Cardiac muscle cell (in vitro differentiated cells and primary cell): ENCODE data around the gene ACOT9. TPM values are rescaled to one million over a fixed set of nuclear protein-coding genes. Genes with fewer than 3 reads are reported as not detected.

ENCODE experiments used
- DNase-seq, 2 donors: peaks; one replicate each; pipeline versions ENCODE4 v3.0.0 to v3.0.0-alpha.2; 2010 to 2017; ENCODE audit warnings: low read depth in 1 of 2, low spot score in 1 of 2
- H3K27ac ChIP-seq: fragments of 200-600 bp; sonication (generic); 2 replicates; pipeline ENCODE4 v1.5.1; 2016
- H3K27me3 ChIP-seq: fragments of 200-600 bp; sonication (generic); 2 replicates; pipeline ENCODE4 v1.6.0; 2016; ENCODE audit warnings: control low read depth
- H3K36me3 ChIP-seq: fragments of 200-600 bp; sonication (generic); 2 replicates; pipeline ENCODE4 v1.5.1; 2016; ENCODE audit warnings: control low read depth
- H3K4me1 ChIP-seq: fragments of 200-600 bp; sonication (generic); 2 replicates; pipeline ENCODE4 v1.8.1; 2017; ENCODE audit warnings: low read depth, mild to moderate bottlenecking, mixed run types
- H3K4me3 ChIP-seq: fragments of 200-600 bp; sonication (generic); 2 replicates; pipeline ENCODE4 v1.5.1; 2016; ENCODE audit warnings: mild to moderate bottlenecking
- H3K9me3 ChIP-seq: fragments of 200-600 bp; sonication (generic); 2 replicates; pipeline ENCODE4 v1.5.1; 2017; ENCODE audit warnings: low read depth, mild to moderate bottlenecking, control low read depth
- polyA plus RNA-seq: library from polyadenylated mRNA; unstranded; fragments of >200 nt; fragmentation: Nextera tagmentation; extraction: Ambion mirVana; gene quantifications from 2 replicates; pipeline ENCODE4 v1.2.1, GENCODE V29; 2016
- total RNA-seq: library from RNA; depleted of rRNA; stranded (reverse); fragments of >200 nt; gene quantifications from 2 replicates; pipeline ENCODE4 v1.2.3, GENCODE V29; 2016
- TF ChIP-seq, protein P1 (sequence below): IDR thresholded peaks from 2 replicates; pipeline ENCODE4 v1.5.1; 2012; ENCODE audit warnings: low read depth, mild to moderate bottlenecking, low read length

Gene ACOT9
- total and polyA plus RNA-seq, 2 experiments from 2014 or later = 22.2 to 31.1 TPM

DNA sequence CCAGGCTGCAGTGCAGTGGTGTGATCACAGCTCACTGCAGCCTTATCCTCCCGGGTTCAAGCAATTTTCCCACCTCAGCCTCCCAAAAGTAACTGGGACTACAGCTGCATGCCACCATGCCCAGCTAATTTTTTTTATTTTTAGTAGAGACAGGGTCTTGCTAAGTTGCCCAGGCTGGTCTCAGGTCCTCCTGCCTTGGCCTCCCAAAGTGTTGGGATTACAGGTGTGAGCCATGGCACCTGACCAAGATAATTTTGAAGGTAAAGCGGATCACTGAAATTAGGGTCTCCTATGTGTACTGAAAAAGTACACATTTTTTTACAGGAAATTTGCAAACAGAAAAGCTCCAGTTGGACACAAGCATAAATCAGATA lies 44.7 kb upstream of the ACOT9 start:
- no peak for DNase-seq
- H3K9me3 ChIP-seq = no peaks in the 10 kb centered on the region

DNA sequence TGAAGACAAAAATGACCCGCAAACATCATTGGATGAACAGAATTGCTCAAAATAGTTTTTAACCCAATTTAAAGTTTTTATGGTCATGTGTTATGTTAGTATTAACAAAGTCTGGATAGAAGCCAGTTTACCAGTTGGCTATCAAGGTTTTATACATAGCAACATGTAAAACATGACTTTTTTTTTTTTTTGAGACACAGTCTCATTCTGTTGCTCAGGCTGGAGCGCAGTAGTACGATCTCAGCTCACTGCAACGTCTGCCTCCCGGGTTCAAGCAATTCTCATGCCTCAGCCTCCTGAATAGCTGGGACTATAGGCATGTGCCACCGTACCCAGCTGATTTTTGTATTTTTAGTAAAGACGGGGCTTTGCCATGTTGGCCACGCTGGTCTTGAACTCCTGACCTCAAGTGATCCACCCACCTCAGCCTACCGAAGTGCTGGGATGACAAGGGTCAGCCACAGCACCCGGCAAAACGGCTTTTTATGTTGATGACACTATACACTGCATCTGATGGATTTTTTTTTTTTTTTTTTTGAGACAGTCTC lies 43.3 kb upstream of the ACOT9 start:
- no peak overlapping the region for H3K4me3 ChIP-seq
- peaks cover 21% of the 10 kb centered on the region for H3K4me1 ChIP-seq
- TF ChIP-seq, protein P1, sequence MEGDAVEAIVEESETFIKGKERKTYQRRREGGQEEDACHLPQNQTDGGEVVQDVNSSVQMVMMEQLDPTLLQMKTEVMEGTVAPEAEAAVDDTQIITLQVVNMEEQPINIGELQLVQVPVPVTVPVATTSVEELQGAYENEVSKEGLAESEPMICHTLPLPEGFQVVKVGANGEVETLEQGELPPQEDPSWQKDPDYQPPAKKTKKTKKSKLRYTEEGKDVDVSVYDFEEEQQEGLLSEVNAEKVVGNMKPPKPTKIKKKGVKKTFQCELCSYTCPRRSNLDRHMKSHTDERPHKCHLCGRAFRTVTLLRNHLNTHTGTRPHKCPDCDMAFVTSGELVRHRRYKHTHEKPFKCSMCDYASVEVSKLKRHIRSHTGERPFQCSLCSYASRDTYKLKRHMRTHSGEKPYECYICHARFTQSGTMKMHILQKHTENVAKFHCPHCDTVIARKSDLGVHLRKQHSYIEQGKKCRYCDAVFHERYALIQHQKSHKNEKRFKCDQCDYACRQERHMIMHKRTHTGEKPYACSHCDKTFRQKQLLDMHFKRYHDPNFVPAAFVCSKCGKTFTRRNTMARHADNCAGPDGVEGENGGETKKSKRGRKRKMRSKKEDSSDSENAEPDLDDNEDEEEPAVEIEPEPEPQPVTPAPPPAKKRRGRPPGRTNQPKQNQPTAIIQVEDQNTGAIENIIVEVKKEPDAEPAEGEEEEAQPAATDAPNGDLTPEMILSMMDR = no peak
- H3K36me3 ChIP-seq = no peaks in the 10 kb centered on the region
- peak overlapping the region; percentile 23 for H3K27ac ChIP-seq
- H3K27me3 ChIP-seq = no peaks in the 10 kb centered on the region
- DNase-seq = peak in 1 of 2 donors; percentile 39
- H3K9me3 ChIP-seq = no peaks in the 10 kb centered on the region

More for the DNA sequence above, 44.7 kb upstream of the ACOT9 start:
- Histone ChIP-seq H3K36me3 (no peaks in the 10 kb centered on the region), H3K27me3 (no peaks in the 10 kb centered on the region), H3K4me1 (peaks cover 21% of the 10 kb centered on the region), H3K27ac (no peak overlapping the region), H3K4me3 (no peak overlapping the region)
- TF ChIP-seq, protein P1 = no peak

DNA sequence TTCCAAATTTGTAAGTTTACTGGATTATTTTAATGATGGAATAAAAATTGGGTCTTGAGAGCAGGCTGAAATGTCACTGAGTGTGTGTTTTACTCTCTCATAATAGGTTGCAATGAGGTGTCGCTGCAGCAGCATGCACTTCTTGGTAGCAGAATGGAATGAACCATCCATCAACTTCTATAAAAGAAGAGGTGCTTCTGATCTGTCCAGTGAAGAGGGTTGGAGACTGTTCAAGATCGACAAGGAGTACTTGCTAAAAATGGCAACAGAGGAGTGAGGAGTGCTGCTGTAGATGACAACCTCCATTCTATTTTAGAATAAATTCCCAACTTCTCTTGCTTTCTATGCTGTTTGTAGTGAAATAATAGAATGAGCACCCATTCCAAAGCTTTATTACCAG lies 42.5 kb upstream of the ACOT9 start:
- H3K9me3 ChIP-seq = no peaks in the 10 kb centered on the region
- TF ChIP-seq, protein P1 = no peak
- no peaks in the 10 kb centered on the region for H3K36me3 ChIP-seq
- H3K4me3 ChIP-seq = no peak overlapping the region
- peak overlapping the region; percentile 23 for H3K27ac ChIP-seq
- H3K4me1 ChIP-seq = peaks cover 21% of the 10 kb centered on the region
- peak in 1 of 2 donors; percentile 28 for DNase-seq
- no peaks in the 10 kb centered on the region for H3K27me3 ChIP-seq

DNA sequence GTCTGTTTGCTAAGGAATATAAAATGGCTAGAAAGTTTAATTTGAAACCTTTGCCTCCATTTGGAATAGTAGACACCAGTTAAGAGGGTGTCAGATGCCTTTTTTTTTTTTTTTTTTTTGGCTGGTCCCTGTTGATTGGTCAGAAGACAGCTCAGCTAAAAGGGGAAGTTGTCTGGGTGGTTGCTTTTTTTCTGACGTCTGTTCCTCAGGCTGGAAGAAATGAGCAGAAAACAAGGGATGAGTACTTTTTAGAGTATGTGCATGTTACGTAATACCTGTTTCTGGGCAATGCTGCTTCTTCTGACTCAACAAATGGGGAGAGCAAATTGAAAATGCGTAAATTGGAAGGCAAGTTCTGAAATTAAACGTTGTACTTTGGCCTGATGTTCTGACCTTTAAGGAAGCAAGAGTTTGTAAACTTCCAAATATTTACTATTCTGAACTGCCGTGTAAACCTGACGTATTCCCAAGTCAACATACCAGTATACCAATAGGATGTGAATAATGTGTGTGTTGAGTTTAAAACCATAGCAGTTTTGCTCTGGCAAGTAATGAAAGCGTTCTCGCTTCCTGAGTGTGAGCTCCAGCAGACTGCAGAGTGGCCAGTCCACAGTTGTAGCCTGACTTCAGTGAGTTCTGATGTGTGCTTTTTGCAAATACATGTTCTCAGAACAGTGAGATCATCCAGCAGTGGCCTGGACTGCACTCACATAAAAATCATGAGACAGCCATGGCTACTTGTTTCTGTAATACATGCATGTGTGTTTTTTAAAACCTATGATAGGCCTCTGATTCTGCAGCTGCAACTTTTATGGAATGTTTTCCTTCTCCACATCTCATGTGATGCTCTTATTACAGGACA lies 41.6 kb upstream of the ACOT9 start:
- DNase-seq = peak in 1 of 2 donors; percentile 82
- H3K27ac ChIP-seq = peak overlapping the region; percentile 46
- H3K27me3 ChIP-seq = no peaks in the 10 kb centered on the region
- no peaks in the 10 kb centered on the region for H3K9me3 ChIP-seq
- H3K36me3 ChIP-seq = no peaks in the 10 kb centered on the region
- TF ChIP-seq, protein P1 = no peak
- H3K4me3 ChIP-seq = peak overlapping the region; percentile 95
- peaks cover 21% of the 10 kb centered on the region for H3K4me1 ChIP-seq

DNA sequence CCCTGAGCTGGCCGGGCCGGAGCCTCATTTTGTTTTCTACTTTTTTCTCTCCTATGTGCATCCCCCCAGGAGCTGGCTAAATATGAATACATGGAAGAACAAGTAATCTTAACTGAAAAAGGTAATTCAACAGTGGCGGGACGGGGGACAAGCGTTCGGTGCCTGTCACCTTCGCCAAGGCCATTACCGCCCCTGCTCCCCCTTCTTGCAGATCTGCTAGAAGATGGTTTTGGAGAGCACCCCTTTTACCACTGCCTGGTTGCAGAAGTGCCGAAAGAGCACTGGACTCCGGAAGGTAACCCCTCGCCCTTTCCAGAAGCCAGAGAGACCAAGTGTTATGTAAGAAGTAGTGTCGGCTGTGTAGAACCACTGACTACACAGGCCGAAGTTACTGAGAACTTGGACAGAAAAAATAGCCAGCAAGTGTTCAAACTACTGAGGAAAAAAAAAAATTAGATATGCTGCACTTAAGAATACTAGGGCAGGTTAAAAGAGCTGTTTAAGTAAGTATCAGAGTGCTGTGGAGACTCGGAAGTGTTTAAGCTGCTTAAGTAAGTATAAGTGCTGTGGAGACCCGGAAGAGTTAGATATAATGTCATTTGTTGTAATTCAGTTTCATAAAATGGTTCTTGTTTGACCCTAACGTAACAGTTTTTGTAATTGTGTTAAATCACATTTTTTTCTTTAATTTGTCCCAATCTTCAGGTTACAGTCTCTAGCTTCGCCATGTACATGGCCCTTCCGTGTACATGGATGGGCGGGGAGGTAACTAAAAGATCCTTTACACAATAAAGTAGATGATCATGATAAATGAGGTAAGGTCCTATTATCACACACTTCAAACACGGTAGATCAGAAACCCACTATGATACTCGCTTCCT lies 40.8 kb upstream of the ACOT9 start:
- peaks cover 21% of the 10 kb centered on the region for H3K4me1 ChIP-seq
- H3K27ac ChIP-seq = peak overlapping the region; percentile 86
- H3K36me3 ChIP-seq = no peaks in the 10 kb centered on the region
- peak overlapping the region; percentile 95 for H3K4me3 ChIP-seq
- TF ChIP-seq, protein P1 = no peak
- no peaks in the 10 kb centered on the region for H3K27me3 ChIP-seq
- no peaks in the 10 kb centered on the region for H3K9me3 ChIP-seq
- DNase-seq = peak in 1 of 2 donors; percentile 26
